Esophagus squamous epithelium (tissue), 4 donors: ENCODE results near the gene SEMA4C.

ENCODE experiments used
- POLR2A ChIP-seq, 4 donors: fragments of 450-650 bp; IDR thresholded peaks; one replicate each; pipeline ENCODE4 v1.6.1; 2017; ENCODE audit warnings: antibody characterized with exemption in 4 of 4, mild to moderate bottlenecking in 4 of 4, moderate library complexity in 3 of 4
- TF ChIP-seq, protein P1 (sequence below), 6 experiments: fragments of 450-650 bp in 4 of 6; fragments of 200-600 bp in 2 of 6; sonication (generic) in 2 of 6; IDR thresholded peaks; one replicate each; pipeline ENCODE4 v1.5.1; 2016 to 2019; ENCODE audit warnings: antibody characterized with exemption in 6 of 6, mild to moderate bottlenecking in 4 of 6, moderate library complexity in 4 of 6

DNA sequence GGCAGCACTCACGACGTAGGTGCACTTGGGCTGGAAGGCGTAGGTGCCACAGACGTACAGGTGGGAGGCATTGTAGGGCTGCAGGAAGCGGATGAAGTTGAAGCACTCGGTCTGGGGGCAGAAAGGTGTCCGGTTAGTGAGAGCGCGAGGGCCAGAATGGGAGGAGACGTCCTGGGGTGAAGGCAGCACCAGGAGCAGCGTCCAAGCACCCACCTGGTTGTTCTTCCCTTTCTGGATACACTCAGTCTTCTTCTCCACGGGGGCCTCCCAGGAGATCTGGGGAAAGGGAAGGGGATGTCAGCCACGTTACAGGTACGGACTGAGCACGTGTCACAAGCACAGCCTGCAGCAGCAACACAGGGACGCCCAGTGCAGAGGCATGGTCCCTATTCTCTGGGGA, 4.2 kb downstream of the SEMA4C start:
- no peak for TF ChIP-seq POLR2A (IDR thresholded peaks at IDR 0.05)
- TF ChIP-seq, protein P1, sequence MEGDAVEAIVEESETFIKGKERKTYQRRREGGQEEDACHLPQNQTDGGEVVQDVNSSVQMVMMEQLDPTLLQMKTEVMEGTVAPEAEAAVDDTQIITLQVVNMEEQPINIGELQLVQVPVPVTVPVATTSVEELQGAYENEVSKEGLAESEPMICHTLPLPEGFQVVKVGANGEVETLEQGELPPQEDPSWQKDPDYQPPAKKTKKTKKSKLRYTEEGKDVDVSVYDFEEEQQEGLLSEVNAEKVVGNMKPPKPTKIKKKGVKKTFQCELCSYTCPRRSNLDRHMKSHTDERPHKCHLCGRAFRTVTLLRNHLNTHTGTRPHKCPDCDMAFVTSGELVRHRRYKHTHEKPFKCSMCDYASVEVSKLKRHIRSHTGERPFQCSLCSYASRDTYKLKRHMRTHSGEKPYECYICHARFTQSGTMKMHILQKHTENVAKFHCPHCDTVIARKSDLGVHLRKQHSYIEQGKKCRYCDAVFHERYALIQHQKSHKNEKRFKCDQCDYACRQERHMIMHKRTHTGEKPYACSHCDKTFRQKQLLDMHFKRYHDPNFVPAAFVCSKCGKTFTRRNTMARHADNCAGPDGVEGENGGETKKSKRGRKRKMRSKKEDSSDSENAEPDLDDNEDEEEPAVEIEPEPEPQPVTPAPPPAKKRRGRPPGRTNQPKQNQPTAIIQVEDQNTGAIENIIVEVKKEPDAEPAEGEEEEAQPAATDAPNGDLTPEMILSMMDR (IDR thresholded peaks at IDR 0.05), result no peak
